Body of pancreas (tissue), 4 donors: ENCODE data around the gene PRTN3.

Experiments
- POLR2A ChIP-seq, 3 donors: fragments of 450-650 bp; IDR thresholded peaks; one replicate each; pipeline ENCODE4 v1.6.1; 2016; ENCODE audit warnings: antibody characterized with exemption in 3 of 3, mild to moderate bottlenecking in 2 of 3
- TF ChIP-seq, protein P1 (sequence below), 7 experiments: fragments of 450-650 bp in 4 of 7; fragments of 200-600 bp in 3 of 7; sonication (generic) in 3 of 7; IDR thresholded peaks; one replicate each; pipeline ENCODE4 v1.5.1; 2016 to 2019; ENCODE audit warnings: antibody characterized with exemption in 7 of 7

- TF ChIP-seq, protein P1, sequence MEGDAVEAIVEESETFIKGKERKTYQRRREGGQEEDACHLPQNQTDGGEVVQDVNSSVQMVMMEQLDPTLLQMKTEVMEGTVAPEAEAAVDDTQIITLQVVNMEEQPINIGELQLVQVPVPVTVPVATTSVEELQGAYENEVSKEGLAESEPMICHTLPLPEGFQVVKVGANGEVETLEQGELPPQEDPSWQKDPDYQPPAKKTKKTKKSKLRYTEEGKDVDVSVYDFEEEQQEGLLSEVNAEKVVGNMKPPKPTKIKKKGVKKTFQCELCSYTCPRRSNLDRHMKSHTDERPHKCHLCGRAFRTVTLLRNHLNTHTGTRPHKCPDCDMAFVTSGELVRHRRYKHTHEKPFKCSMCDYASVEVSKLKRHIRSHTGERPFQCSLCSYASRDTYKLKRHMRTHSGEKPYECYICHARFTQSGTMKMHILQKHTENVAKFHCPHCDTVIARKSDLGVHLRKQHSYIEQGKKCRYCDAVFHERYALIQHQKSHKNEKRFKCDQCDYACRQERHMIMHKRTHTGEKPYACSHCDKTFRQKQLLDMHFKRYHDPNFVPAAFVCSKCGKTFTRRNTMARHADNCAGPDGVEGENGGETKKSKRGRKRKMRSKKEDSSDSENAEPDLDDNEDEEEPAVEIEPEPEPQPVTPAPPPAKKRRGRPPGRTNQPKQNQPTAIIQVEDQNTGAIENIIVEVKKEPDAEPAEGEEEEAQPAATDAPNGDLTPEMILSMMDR (IDR thresholded peaks at IDR 0.05), result no peak
- no peak for TF ChIP-seq POLR2A (IDR thresholded peaks at IDR 0.05)
These were observed 17.2 kb upstream of the PRTN3 start for GRCh38 chr19:823565-824121.
